ENCODE data around the gene EPS8L1. TPM values are rescaled to one million over a fixed set of nuclear protein-coding genes. Genes with fewer than 3 reads are reported as not detected.

Gene EPS8L1
- total and polyA plus RNA-seq, 7 donors = 0.28 to 77.8 (median 37.1) TPM; not detected in 3

DNA sequence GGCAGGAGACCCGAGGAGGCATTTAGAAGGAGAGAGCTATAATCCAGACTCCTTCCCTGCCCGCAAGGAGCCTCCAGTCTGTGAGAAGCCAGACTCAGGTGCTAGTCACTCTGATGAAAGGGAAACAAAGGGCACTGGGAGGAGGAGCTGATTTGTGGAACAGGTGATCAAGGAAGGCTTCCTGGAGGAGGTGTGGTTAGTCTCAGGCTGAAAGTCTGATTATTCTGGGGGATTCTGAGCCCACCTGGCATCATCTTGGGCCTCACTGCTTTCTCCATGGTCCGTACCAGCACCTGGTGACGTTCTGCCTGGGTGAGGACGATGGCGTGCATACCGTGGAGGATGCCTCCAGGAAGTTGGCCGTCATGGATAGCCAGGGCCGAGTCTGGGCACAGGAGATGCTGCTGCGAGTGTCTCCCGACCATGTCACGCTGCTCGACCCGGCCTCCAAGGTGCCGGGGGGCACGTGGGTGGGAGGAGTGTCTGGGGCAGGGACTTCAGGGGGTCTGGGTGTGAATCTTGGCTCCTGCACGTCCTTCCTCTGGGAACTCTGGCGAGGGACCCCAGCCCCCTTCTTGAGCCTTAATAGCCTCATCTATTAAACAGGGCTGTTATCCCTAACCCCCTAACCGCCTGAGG lies 3.9 kb downstream of the EPS8L1 start:
- Histone ChIP-seq H3K4me1 (peaks cover 0 to 27% (median 26%) of the 10 kb centered on the region in 4 donors), H3K4me3 (no peak overlapping the region)
- intact Hi-C loops (cut with DNase I) = no loop called here

DNA sequence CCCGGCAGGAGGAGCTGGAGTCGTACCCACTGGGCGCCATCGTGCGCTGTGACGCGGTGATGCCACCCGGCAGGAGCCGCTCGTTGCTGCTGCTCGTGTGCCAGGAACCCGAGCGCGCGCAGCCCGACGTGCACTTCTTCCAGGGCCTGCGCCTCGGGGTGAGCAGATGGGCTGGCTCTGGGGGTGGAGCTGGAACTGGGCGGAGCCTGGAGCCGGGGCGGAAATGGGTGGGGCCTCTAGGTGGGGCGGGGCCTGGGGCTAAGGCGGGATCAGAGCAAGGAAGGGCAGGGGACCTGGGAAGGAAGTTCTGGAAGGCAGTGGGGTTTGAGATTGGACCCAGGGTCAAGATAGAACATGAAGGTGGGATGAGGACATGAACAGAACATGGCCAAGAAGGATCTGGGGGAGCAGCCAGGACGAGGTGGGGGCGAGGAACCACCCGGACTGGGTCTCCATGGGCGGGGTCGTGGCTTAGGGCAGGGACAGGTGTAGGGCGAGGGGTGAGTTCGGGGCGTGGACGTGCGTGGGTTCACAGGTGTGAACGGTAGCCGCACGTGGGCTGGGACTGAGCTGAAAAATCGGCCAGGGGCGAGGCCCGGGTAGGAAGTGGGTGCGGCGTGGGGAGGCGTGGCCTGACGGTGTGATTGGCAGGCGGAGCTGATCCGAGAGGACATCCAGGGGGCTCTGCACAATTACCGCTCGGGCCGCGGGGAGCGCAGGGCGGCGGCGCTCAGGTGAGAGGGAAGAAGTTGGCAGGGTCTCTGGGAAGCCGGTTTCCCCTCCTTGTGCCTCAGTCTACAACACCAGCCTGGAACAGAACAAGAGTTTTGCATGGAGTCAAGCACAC lies 4.7 kb downstream of the EPS8L1 start:
- H3K27me3 ChIP-seq = peaks cover 61 to 89% (median 81%) of the 10 kb centered on the region in 3 donors
- H3K4me1 ChIP-seq = peaks cover 0 to 27% (median 26%) of the 10 kb centered on the region in 4 donors
- H3K36me3 ChIP-seq = no peaks in the 10 kb centered on the region
- H3K4me3 ChIP-seq = peak overlapping the region in 2 of 4 donors; percentile 36 to 46
- H3K27ac ChIP-seq = no peak overlapping the region
- 2 to 4% methylated on average over 55 of the region's 55 CpGs for WGBS, 2 donors
- no peaks in the 10 kb centered on the region for H3K9me3 ChIP-seq
- intact Hi-C loops (cut with DNase I) = no loop called here
- TF ChIP-seq, protein P1, sequence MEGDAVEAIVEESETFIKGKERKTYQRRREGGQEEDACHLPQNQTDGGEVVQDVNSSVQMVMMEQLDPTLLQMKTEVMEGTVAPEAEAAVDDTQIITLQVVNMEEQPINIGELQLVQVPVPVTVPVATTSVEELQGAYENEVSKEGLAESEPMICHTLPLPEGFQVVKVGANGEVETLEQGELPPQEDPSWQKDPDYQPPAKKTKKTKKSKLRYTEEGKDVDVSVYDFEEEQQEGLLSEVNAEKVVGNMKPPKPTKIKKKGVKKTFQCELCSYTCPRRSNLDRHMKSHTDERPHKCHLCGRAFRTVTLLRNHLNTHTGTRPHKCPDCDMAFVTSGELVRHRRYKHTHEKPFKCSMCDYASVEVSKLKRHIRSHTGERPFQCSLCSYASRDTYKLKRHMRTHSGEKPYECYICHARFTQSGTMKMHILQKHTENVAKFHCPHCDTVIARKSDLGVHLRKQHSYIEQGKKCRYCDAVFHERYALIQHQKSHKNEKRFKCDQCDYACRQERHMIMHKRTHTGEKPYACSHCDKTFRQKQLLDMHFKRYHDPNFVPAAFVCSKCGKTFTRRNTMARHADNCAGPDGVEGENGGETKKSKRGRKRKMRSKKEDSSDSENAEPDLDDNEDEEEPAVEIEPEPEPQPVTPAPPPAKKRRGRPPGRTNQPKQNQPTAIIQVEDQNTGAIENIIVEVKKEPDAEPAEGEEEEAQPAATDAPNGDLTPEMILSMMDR (IDR thresholded peaks at IDR 0.05) = no peak
- TF ChIP-seq POLR2A (IDR thresholded peaks at IDR 0.05) (peak in 1 of 2 donors; percentile 13), POLR2AphosphoS5 (IDR thresholded peaks at IDR 0.05) (no peak)
- no peak for DNase-seq

More for the DNA sequence above, 3.9 kb downstream of the EPS8L1 start:
- no peak for DNase-seq
- H3K9me3 ChIP-seq = no peaks in the 10 kb centered on the region
- H3K36me3 ChIP-seq = no peaks in the 10 kb centered on the region
- no peak overlapping the region for H3K27ac ChIP-seq
- no peak for TF ChIP-seq POLR2AphosphoS5 (IDR thresholded peaks at IDR 0.05)
- TF ChIP-seq POLR2A (IDR thresholded peaks at IDR 0.05) = no peak
- TF ChIP-seq EP300 (IDR thresholded peaks at IDR 0.05) = no peak
- TF ChIP-seq, protein P1 (IDR thresholded peaks at IDR 0.05) = no peak
- H3K27me3 ChIP-seq = peaks cover 57 to 87% (median 76%) of the 10 kb centered on the region in 3 donors
- WGBS, 2 donors = 79 to 84% methylated on average over 19 of the region's 19 CpGs

DNA sequence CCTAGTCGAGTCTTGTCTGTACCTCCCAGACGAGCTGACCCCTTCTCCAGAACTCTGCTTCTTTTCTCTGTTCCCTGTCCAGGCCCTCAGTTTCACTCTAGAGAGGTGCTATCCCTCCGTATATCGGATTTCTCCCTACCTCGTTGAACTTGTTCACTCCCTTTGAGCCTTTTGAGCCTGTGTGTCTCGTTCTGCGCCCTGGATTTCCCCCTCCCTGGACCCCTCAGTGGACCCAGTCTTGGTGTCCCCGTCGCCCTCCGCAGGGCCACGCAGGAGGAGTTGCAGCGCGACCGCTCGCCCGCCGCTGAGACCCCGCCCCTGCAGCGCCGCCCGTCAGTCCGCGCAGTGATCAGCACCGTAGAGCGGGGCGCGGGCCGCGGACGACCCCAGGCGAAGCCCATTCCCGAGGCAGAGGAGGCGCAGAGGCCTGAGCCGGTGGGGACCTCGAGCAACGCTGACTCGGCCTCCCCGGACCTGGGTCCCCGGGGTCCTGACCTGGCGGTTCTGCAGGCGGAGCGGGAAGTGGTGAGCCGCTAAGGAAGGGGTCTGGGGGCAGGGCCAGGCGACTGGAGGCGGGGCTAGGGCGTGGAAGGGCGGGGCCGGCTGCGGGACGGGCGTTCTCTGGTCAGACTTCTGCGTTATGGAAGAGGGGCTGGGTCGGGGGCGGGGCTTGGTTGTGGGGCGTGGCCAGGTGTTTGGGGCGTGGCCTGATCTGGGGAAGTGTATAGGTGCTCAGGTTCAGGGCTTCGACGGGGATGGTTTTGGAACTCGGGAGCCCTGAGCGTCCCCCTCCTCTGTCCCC lies 5.5 kb downstream of the EPS8L1 start:
- DNase-seq = no peak
- no peak for TF ChIP-seq EP300 (IDR thresholded peaks at IDR 0.05)
- peak in 1 of 4 donors; percentile 14 for TF ChIP-seq POLR2AphosphoS5 (IDR thresholded peaks at IDR 0.05)
- Histone ChIP-seq H3K27me3 (peaks cover 65 to 92% (median 83%) of the 10 kb centered on the region in 3 donors), H3K4me3 (peak overlapping the region; percentile 6 to 46 (median 31)), H3K9me3 (no peaks in the 10 kb centered on the region), H3K36me3 (no peaks in the 10 kb centered on the region), H3K4me1 (peaks cover 0 to 30% (median 28%) of the 10 kb centered on the region in 4 donors), H3K27ac (peak overlapping the region in 1 of 4 donors; percentile 14)
- 0 to 2% methylated on average over 60 of the region's 60 CpGs for WGBS, 2 donors
- intact Hi-C loops (cut with DNase I) = no loop called here

DNA sequence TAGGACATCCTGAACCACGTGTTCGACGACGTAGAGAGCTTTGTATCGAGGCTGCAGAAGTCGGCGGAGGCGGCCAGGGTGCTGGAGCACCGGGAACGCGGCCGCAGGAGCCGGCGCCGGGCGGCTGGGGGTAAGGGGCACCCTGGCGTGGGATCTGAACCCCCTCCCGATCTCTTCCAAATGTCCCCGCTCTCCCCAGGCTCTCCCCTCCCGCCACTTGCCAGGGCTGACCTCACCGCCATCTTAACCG lies 6.0 kb downstream of the EPS8L1 start:
- intact Hi-C loops (cut with DNase I) = no loop called here
- no peak for TF ChIP-seq POLR2A (IDR thresholded peaks at IDR 0.05)
- TF ChIP-seq POLR2AphosphoS5 (IDR thresholded peaks at IDR 0.05) = no peak
- TF ChIP-seq, protein P1 (IDR thresholded peaks at IDR 0.05) = no peak
- TF ChIP-seq EP300 (IDR thresholded peaks at IDR 0.05) = no peak
- Histone ChIP-seq H3K27me3 (peaks cover 65 to 92% (median 83%) of the 10 kb centered on the region in 3 donors), H3K4me1 (peaks cover 0 to 36% (median 33%) of the 10 kb centered on the region in 4 donors), H3K36me3 (no peaks in the 10 kb centered on the region), H3K9me3 (no peaks in the 10 kb centered on the region), H3K4me3 (peak overlapping the region in 3 of 4 donors; percentile 26 to 46 (median 36)), H3K27ac (no peak overlapping the region)
- no peak for DNase-seq
- WGBS, 2 donors = 11 to 32% methylated on average over 22 of the region's 22 CpGs
